HepG2 (cell line): Measurements from ENCODE around the gene ACAA2. TPM values are rescaled to one million over a fixed set of nuclear protein-coding genes. Genes with fewer than 3 reads are reported as not detected.
A peak's percentile ranks its signal among the peaks of the same experiment; 100 is the strongest.

ENCODE experiments used
- BHLHE40 ChIP-seq: IDR thresholded peaks from 2 replicates; pipeline ENCODE4 v1.6.1; 2011; ENCODE audit warnings: low read length, improper control_type of control experiment
- FOXO4 ChIP-seq: sonication (generic); formaldehyde crosslinking; conservative IDR thresholded peaks from 2 replicates; pipeline ENCODE4 v1.8.1; 2023; ENCODE audit warnings: missing genetic modification reagents
- HCFC1 ChIP-seq: fragments of 150-350 bp; IDR thresholded peaks from 2 replicates; pipeline ENCODE4 v1.6.1; 2014; ENCODE audit warnings: low read depth, low read length
- HDAC6 ChIP-seq: fragments of 200-600 bp; sonication (generic); IDR thresholded peaks from 2 replicates; pipeline ENCODE4 v1.7.0; 2017; ENCODE audit warnings: mild to moderate bottlenecking, antibody characterized with exemption, low read length, low read depth
- HOXA9 ChIP-seq: sonication (generic); formaldehyde crosslinking; IDR thresholded peaks from 2 replicates; pipeline ENCODE4 v1.8.1; 2022; ENCODE audit warnings: missing genetic modification reagents, mild to moderate bottlenecking, moderate library complexity, borderline replicate concordance
- KDM4B ChIP-seq: sonication (generic); formaldehyde crosslinking; IDR thresholded peaks from 2 replicates; pipeline ENCODE4 v1.4.0; 2020; ENCODE audit warnings: missing genetic modification reagents
- NFKB2 ChIP-seq: sonication (generic); formaldehyde crosslinking; IDR thresholded peaks from 2 replicates; pipeline ENCODE4 v1.4.0; 2020; ENCODE audit warnings: missing genetic modification reagents, borderline replicate concordance
- RELA ChIP-seq: sonication (generic); formaldehyde crosslinking; IDR thresholded peaks from 2 replicates; pipeline ENCODE4 v1.4.0; 2020; ENCODE audit warnings: missing genetic modification reagents
- SAFB2 ChIP-seq: sonication (generic); formaldehyde crosslinking; IDR thresholded peaks from 2 replicates; pipeline ENCODE4 v1.5.1; 2020; ENCODE audit warnings: missing genetic modification reagents, low read depth, mild to moderate bottlenecking, borderline replicate concordance
- SALL1 ChIP-seq: sonication (generic); formaldehyde crosslinking; IDR thresholded peaks from 2 replicates; pipeline ENCODE4 v1.8.0; 2022; ENCODE audit warnings: mild to moderate bottlenecking, missing genetic modification reagents
- SIX4 ChIP-seq: sonication (generic); formaldehyde crosslinking; IDR thresholded peaks from 2 replicates; pipeline ENCODE4 v1.4.0; 2020; ENCODE audit warnings: missing genetic modification reagents
- SNAPC5 ChIP-seq: sonication (generic); formaldehyde crosslinking; IDR thresholded peaks from 2 replicates; pipeline ENCODE4 v1.8.1; 2023; ENCODE audit warnings: mild to moderate bottlenecking, missing genetic modification reagents, borderline replicate concordance
- SYNCRIP ChIP-seq: fragments of 200-400 bp; formaldehyde crosslinking; IDR thresholded peaks from 2 replicates; pipeline ENCODE4 v1.6.1; 2018; ENCODE audit warnings: mild to moderate bottlenecking, low read depth, low read length; ENCODE audit not compliant: insufficient read depth
- YY1 ChIP-seq: IDR thresholded peaks from 2 replicates; pipeline ENCODE4 v1.6.1; 2011; ENCODE audit warnings: low read length, low read depth, moderate library complexity, mild to moderate bottlenecking; ENCODE audit not compliant: insufficient read depth, insufficient replicate concordance
- ZBTB14 ChIP-seq: sonication (generic); formaldehyde crosslinking; IDR thresholded peaks from 2 replicates; pipeline ENCODE4 v1.4.0; 2020; ENCODE audit warnings: missing genetic modification reagents
- ZBTB7A ChIP-seq: sonication (generic); formaldehyde crosslinking; IDR thresholded peaks from 2 replicates; pipeline ENCODE4 v1.8.0; 2022; ENCODE audit warnings: mild to moderate bottlenecking, missing genetic modification reagents
- ZBTB8A ChIP-seq: sonication (generic); formaldehyde crosslinking; IDR thresholded peaks from 2 replicates; pipeline ENCODE4 v1.4.0; 2020; ENCODE audit warnings: mild to moderate bottlenecking, low read depth, missing genetic modification reagents, borderline replicate concordance
- ZFP36L1 ChIP-seq: sonication (generic); formaldehyde crosslinking; IDR thresholded peaks from 2 replicates; pipeline ENCODE4 v1.8.0; 2022; ENCODE audit warnings: mild to moderate bottlenecking, missing genetic modification reagents, moderate library complexity
- ZNF275 ChIP-seq: sonication (generic); formaldehyde crosslinking; IDR thresholded peaks from 2 replicates; pipeline ENCODE4 v1.8.0; 2022; ENCODE audit warnings: missing genetic modification reagents, mild to moderate bottlenecking, inconsistent platforms, borderline replicate concordance
- ZNF280B ChIP-seq: sonication (generic); formaldehyde crosslinking; IDR thresholded peaks from 2 replicates; pipeline ENCODE4 v1.5.0; 2020; ENCODE audit warnings: missing genetic modification reagents, mild to moderate bottlenecking, borderline replicate concordance
- ZNF335 ChIP-seq: sonication (generic); formaldehyde crosslinking; IDR thresholded peaks from 2 replicates; pipeline ENCODE4 v1.4.0; 2020; ENCODE audit warnings: missing genetic modification reagents
- ZNF580 ChIP-seq: IDR thresholded peaks from 2 replicates; pipeline ENCODE4 v1.6.1; 2016; ENCODE audit warnings: low read depth, borderline replicate concordance
- ZSCAN31 ChIP-seq: sonication (generic); formaldehyde crosslinking; IDR thresholded peaks from 2 replicates; pipeline ENCODE4 v1.5.0; 2020; ENCODE audit warnings: low read depth, mild to moderate bottlenecking, missing genetic modification reagents
- ZSCAN9 ChIP-seq: IDR thresholded peaks from 2 replicates; pipeline ENCODE4 v1.6.1; 2016; ENCODE audit warnings: borderline replicate concordance
- polyA plus RNA-seq, 8 experiments: library from polyadenylated mRNA; depleted of rRNA in 3 of 8; stranded (reverse) in 7 of 8; unstranded in 1 of 8; fragments of >200 nt; fragmentation: Illumina TruSeq in 4 of 8; extraction: Trizol in 4 of 8; gene quantifications; 2 replicates each; pipeline versions ENCODE4 v1.2.1 to v1.2.3, GENCODE V29; 2011 to 2016; ENCODE audit warnings: low read depth in 4 of 8, missing spikeins in 1 of 8, mixed read lengths in 1 of 8; ENCODE audit not compliant: insufficient read depth in 1 of 8
- total RNA-seq, 5 experiments: library from RNA; depleted of rRNA; stranded (reverse); fragments of >200 nt; fragmentation: Illumina TruSeq; extraction: Trizol; gene quantifications; 2 replicates each; pipeline ENCODE4 v1.2.3, GENCODE V29; 2016; ENCODE audit warnings: low read depth in 1 of 5

ACAA2 gene
- total and polyA plus RNA-seq, 2 of the 13 experiments (the other 11 are each of a cell fraction or from before 2014, with no cell fraction given), result 51.6 to 182 TPM

- TF ChIP-seq RELA (CRISPR knock-in tag) (no peak), FOXO4 (CRISPR knock-in tag) (no peak), SNAPC5 (CRISPR knock-in tag) (no peak), ZNF275 (CRISPR knock-in tag) (peak; percentile 41; the same call in 1 of the 2 replicates), HDAC6 (no peak), ZNF280B (CRISPR knock-in tag) (no peak; the same call in 1 of the 2 replicates), ZBTB14 (CRISPR knock-in tag) (no peak), ZFP36L1 (CRISPR knock-in tag) (no peak), ZBTB8A (CRISPR knock-in tag) (0 out of 2 replicates have a peak, but pooled peaks have one; percentile 44), NFKB2 (CRISPR knock-in tag) (no peak; the same call in 1 of the 2 replicates), SALL1 (CRISPR knock-in tag) (peak; percentile 44), ZBTB7A (CRISPR knock-in tag) (peak; percentile 93), ZSCAN9 (CRISPR knock-in tag) (no peak), YY1 (peak; percentile 72), ZNF335 (CRISPR knock-in tag) (peak; percentile 75; the same call in 1 of the 2 replicates), ZNF580 (CRISPR knock-in tag) (peak; percentile 30; the same call in 1 of the 2 replicates), SAFB2 (CRISPR knock-in tag) (peak; percentile 25; the same call in 1 of the 2 replicates), HOXA9 (CRISPR knock-in tag) (0 out of 2 replicates have a peak, but pooled peaks have one; percentile 52), HCFC1 (no peak), KDM4B (CRISPR knock-in tag) (no peak), SIX4 (CRISPR knock-in tag) (no peak), ZSCAN31 (CRISPR knock-in tag) (no peak), SYNCRIP (no peak), BHLHE40 (no peak)
Measured at GRCh38 chr18:49813319-49814146, at the start of gene ACAA2 (continued).
